HAP-1 (cell line): ENCODE measurements around the gene CD44.

Experiments
- DNase-seq, 2 experiments: peaks; one replicate each; pipeline ENCODE4 v3.0.0-alpha.2; 2016 to 2020; ENCODE audit warnings: low spot score in 2 of 2
- H3K27me3 ChIP-seq: fragments of 250-450 bp; sonication (Bioruptor Pico); 2 replicates; pipeline ENCODE4 v1.5.1; 2020; ENCODE audit warnings: low read depth, mild to moderate bottlenecking, moderate library complexity
- H3K36me3 ChIP-seq: fragments of 250-450 bp; sonication (Bioruptor Pico); replicated peaks from 2 replicates; pipeline ENCODE4 v1.5.1; 2020; ENCODE audit warnings: mild to moderate bottlenecking
- H3K4me1 ChIP-seq: fragments of 250-450 bp; sonication (Bioruptor Pico); 2 replicates; pipeline ENCODE4 v1.5.1; 2020; ENCODE audit warnings: mild to moderate bottlenecking
- H3K4me3 ChIP-seq: fragments of 250-450 bp; sonication (Bioruptor Pico); 2 replicates; pipeline ENCODE4 v1.5.1; 2020; ENCODE audit warnings: mild to moderate bottlenecking, moderate library complexity
- H3K9me3 ChIP-seq: fragments of 250-450 bp; sonication (Bioruptor Pico); 2 replicates; pipeline ENCODE4 v1.5.1; 2020; ENCODE audit warnings: mild to moderate bottlenecking, moderate library complexity
- in situ Hi-C: fragments of 300-500 bp; cut with MboI; formaldehyde crosslinking; loops from 3 replicates; pipeline ENCODE4 v1.14.3; 2020; ENCODE audit warnings: low sequenced_read_pairs, inconsistent platforms, mixed read lengths

CD44 gene

DNA sequence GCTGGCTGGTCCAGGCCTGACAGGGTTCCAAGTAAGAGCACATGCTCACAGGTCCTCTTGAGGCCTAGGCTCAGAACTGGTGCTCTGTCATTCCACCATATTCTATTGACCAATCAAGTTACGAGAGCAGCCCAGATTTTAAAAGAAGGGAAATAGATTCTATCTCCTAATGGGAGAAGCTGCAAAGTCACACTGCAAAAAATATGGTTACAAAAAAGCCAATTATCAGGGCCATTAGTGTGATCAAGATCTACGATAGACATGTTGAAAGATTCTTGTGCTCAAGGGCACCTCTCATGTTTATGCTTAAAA is 96.1 kb downstream of the CD44 start:
- DNase-seq, result no peak
- in situ Hi-C loops, result no loop called here
- Histone ChIP-seq H3K4me3 (no peak overlapping the region), H3K27me3 (no peaks in the 10 kb centered on the region), H3K36me3 (no peaks in the 10 kb centered on the region), H3K4me1 (no peaks in the 10 kb centered on the region), H3K9me3 (no peaks in the 10 kb centered on the region)

DNA sequence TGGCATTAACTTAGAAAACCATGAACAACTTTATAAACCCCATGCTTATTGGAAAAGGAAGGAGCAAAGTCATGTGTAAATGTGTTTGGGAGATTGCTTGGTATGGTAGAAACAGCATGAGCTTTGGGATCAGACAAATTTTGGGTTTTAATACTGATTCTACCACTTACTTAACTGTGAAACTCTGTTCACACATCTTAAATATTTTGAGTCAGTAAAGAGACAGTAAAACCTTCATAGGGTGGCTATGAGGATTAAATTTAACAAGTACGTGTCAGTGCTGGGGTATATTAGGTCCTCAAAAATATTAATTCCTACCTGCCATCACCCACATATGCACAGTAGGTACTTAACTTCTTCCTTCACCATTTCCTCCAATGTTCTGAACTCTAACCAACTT is 96.5 kb downstream of the CD44 start:
- no peaks in the 10 kb centered on the region for H3K4me1 ChIP-seq
- in situ Hi-C loops, result no loop called here
- DNase-seq, result no peak
- H3K4me3 ChIP-seq, result no peak overlapping the region
- H3K9me3 ChIP-seq, result no peaks in the 10 kb centered on the region
- no peaks in the 10 kb centered on the region for H3K36me3 ChIP-seq
- H3K27me3 ChIP-seq, result no peaks in the 10 kb centered on the region

DNA sequence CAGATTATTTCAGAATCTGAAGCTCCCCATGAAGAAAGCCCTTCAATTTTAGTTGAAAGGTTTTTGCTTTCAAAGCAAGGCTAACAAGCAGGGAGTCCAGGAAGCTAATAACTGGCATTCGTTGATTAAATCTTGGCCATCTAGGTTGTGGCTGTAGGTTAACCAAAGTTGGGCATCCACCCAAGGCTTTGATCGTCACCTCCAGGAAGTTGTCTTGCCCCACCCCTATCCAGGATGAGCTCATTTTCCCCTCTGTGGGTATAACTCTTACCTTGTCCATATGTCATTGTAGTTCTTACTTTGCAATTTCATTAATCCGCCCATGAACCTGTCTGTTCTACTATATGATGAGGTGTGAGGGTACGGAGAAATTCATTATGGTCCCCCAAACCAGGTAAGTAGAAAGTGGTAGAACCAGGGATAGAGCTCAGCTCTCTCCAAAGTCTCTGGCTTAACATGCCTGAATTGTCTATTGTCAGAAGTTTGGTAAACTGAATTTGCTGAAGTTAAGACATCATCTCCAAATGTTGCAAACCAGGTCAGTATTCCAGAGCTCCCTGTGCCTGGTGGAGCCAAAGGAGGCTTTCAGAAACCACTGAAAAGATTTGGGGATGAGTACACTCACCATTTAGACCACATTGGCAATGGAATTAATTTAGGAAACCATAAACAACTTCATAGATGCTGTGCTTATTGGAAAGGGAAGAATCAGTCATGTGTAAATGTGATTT is 97.1 kb downstream of the CD44 start:
- H3K4me3 ChIP-seq, result no peak overlapping the region
- H3K9me3 ChIP-seq, result no peaks in the 10 kb centered on the region
- no peaks in the 10 kb centered on the region for H3K36me3 ChIP-seq
- DNase-seq, result no peak
- in situ Hi-C loops, result no loop called here
- no peaks in the 10 kb centered on the region for H3K27me3 ChIP-seq
- H3K4me1 ChIP-seq, result no peaks in the 10 kb centered on the region

DNA sequence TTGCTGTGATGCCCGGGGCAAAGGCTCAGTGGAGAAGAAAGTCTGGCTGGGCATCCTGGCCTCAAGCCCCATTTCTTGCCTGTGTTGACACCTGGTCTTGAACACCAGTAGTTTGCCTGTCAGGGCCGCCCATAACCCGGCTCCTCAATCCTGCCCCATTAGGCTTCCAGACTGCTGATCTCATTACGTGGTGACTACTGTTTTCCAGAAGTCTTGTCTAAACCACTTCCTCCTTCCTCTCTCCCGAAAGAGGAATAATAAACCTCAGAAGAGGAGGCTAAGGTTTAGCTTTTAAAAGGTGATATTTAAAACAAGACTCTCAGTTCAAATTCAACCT is 97.7 kb downstream of the CD44 start:
- in situ Hi-C loops, result no loop called here
- no peaks in the 10 kb centered on the region for H3K36me3 ChIP-seq
- DNase-seq, result no peak
- H3K27me3 ChIP-seq, result no peaks in the 10 kb centered on the region
- H3K9me3 ChIP-seq, result no peaks in the 10 kb centered on the region
- H3K4me3 ChIP-seq, result no peak overlapping the region
- no peaks in the 10 kb centered on the region for H3K4me1 ChIP-seq

DNA sequence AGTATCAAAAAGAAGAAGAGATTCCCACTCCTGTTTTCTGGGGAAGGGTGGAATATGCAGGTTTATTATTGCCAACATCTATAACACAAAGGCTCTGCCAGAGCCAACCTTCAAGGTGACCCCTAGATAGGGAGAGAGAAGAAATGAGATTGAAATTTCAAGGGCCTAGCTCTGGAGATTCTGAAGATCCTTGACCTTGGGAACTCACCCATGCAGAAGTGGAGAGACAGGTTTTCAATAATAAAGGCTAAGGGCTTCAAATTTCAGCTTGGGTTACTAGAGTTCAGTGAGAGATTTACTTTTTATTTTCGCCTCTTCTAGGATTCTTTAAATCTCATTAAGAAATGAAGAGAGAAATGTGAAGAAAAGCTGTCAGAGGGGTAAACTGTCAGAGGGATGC is 98.4 kb downstream of the CD44 start:
- Histone ChIP-seq H3K9me3 (no peaks in the 10 kb centered on the region), H3K27me3 (no peaks in the 10 kb centered on the region), H3K4me3 (no peak overlapping the region), H3K36me3 (no peaks in the 10 kb centered on the region), H3K4me1 (no peaks in the 10 kb centered on the region)
- DNase-seq, result no peak
- in situ Hi-C loops, result no loop called here

DNA sequence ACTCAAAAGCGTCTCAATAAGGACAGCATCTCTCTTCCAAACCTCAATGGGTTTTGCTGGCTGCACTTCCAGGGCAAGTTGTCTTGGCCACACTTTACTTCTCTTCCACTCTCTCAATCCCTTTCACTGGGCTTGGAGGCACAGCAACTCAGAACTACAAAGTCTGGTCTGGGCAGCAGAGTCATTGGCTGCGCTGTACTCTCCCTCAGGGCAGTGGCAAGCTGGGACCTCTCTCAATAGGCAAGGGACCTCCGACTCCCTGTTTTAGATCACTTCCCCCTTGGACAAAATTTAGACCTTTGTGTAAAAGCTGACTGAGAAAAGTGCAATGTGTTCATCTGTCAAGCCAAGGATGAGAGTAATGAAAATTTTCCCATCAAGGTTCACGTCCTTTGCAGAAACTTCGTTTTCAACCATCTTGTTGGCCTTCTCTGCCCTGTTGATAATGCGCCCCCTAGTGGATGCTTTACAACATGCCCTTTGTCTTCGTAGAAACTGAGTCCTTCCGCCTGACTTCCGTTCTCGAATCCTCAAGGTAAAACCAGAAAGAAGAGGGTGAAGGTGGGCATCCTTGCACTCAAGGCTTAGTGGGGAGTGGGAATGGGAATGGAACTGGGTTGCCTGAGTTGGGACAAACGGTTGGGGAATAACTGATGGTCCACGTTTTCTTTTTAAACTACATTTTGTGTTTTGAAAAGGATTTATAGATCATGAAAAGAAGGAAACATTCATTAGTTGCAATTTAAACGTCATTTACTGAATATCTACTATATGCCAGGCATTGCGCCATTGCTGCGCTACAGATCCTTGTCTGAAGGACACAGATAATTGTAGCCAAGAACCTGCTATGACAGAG is 99.1 kb downstream of the CD44 start:
- in situ Hi-C loops, result no loop called here
- no peaks in the 10 kb centered on the region for H3K27me3 ChIP-seq
- H3K4me3 ChIP-seq, result no peak overlapping the region
- peak; percentile 51 to 75 for DNase-seq
- H3K9me3 ChIP-seq, result no peaks in the 10 kb centered on the region
- no peaks in the 10 kb centered on the region for H3K4me1 ChIP-seq
- no peaks in the 10 kb centered on the region for H3K36me3 ChIP-seq

DNA sequence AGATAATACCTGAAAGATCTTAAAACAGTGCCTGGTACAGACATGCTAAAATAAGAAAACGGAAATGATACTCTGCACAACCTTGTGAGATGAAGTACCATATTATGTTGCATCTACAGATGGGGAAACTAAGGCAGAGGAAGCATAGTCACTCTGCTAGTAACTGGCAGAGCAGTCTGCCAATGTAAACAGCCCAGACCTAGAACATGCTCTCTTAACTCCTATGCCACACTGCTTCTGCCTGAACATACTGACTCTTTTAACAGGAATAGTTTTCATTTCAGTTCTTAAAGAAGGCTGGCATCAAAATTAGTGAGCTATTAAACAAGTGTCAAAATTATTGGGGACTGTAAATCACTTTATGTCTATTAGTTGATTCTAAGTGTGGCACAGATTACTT is 99.9 kb downstream of the CD44 start:
- Histone ChIP-seq H3K9me3 (no peaks in the 10 kb centered on the region), H3K4me1 (no peaks in the 10 kb centered on the region), H3K4me3 (no peak overlapping the region), H3K27me3 (no peaks in the 10 kb centered on the region), H3K36me3 (no peaks in the 10 kb centered on the region)
- no peak for DNase-seq
- in situ Hi-C loops, result no loop called here

DNA sequence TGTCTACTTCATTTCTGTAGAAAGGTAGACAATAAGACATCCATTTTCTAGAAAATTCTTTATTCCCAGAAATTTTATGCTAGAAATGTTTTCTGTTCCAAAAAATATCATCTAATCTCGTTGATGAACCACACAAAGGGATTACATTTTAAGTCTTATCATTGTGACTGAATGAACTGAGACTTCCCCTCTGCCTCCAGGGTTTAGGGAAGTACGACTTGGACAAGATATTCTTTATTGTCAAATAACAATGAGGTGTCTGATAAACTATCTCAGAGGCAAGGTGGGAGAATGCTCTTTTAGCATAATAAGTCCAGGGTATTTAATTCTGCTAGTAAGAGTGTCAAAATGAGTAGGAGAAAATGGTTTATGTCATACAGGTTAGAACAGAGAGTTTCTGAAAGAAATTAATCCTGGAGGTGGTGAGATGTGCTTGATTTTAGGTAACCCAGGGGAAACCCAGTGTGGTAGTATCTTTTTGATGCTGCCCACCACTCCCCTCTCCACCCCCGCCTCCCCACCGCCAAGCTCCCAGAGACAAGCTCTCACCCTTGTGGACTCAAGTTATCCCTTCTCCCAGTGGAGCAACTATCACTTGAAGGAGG is 100.6 kb downstream of the CD44 start:
- no peaks in the 10 kb centered on the region for H3K9me3 ChIP-seq
- no peaks in the 10 kb centered on the region for H3K4me1 ChIP-seq
- in situ Hi-C loops, result no loop called here
- H3K4me3 ChIP-seq, result no peak overlapping the region
- no peak for DNase-seq
- H3K27me3 ChIP-seq, result no peaks in the 10 kb centered on the region
- no peaks in the 10 kb centered on the region for H3K36me3 ChIP-seq

DNA sequence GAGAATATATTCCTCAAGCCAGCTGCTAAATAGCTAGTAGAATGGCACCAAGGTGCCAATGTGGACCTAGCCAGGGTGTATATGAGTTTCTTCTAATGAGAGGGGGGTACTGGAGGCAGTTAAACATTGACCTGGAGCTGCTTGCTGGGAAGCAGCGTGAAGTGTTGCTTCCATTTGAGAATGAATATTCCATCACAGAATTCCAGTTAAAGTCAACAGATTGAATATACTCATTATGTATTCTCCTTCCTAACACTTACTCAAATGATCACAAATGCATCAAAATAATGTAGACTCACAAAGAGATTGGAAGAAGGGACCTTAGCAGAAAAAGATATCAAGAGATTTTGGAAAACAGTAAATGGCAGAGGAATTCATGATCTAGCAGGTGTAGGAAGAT is 102.1 kb downstream of the CD44 start:
- no peak for DNase-seq
- no peaks in the 10 kb centered on the region for H3K36me3 ChIP-seq
- no peaks in the 10 kb centered on the region for H3K4me1 ChIP-seq
- no peak overlapping the region for H3K4me3 ChIP-seq
- in situ Hi-C loops, result no loop called here
- no peaks in the 10 kb centered on the region for H3K27me3 ChIP-seq
- H3K9me3 ChIP-seq, result no peaks in the 10 kb centered on the region

DNA sequence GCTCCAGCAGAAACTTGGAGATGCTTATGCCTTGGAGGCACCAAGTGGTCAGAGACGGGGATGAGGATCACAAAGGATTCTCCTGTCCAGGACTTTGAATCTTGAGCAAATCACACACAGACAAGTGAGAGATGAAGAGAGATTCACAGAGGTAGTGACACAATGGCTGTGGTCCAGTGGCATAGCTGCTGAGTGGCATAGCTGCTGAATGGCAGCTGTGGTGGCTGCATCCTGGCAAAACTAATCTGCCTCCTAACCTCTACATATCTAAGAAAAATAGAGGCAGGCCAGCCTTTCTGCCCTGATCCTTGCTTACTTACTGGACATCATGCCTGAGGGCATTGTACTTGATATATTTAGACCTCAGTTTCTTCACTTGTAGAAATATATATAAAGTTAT is 102.6 kb downstream of the CD44 start:
- no peaks in the 10 kb centered on the region for H3K4me1 ChIP-seq
- in situ Hi-C loops, result no loop called here
- DNase-seq, result no peak
- H3K36me3 ChIP-seq, result no peaks in the 10 kb centered on the region
- no peak overlapping the region for H3K4me3 ChIP-seq
- no peaks in the 10 kb centered on the region for H3K27me3 ChIP-seq
- H3K9me3 ChIP-seq, result no peaks in the 10 kb centered on the region

DNA sequence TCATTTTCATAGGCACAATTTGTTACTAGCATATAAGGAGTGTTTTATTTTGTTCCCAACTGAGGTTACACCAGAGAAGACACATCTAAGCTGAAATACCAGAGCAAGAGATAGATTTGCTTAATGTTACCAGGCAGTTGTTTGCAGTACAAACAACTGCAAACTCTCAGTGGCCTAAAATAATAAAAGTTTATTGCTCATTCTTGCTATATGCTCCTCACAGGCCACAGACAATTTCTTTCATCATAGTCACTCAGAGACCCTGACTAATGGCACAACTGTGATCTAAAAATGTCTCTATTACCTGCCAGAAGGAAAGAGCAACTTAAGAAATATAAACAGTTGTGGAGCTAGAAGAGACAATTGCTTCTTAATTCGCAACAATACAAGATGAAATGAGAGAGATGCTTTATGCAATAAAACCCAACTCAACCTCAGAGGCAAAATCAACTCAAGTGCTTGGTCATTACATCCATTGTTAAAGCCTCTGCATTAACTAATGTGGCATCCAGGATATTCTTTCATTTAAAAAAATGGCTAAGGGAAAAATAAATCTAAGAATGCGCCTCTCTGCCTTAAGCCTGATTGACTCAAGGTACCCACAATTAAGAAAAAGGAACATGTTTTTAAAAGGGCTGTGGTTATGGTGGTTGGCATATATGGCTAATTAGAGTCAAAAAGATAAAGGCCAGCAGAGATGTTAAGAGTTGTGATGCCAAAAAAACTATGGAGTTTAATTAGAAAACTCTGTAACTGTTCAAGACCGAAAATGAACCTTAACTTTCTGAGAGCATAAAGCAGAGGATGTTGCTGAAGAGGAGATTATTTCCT is 103.7 kb downstream of the CD44 start:
- Histone ChIP-seq H3K27me3 (no peaks in the 10 kb centered on the region), H3K36me3 (no peaks in the 10 kb centered on the region), H3K4me1 (no peaks in the 10 kb centered on the region), H3K9me3 (no peaks in the 10 kb centered on the region), H3K4me3 (no peak overlapping the region)
- no peak for DNase-seq
- in situ Hi-C loops, result no loop called here

DNA sequence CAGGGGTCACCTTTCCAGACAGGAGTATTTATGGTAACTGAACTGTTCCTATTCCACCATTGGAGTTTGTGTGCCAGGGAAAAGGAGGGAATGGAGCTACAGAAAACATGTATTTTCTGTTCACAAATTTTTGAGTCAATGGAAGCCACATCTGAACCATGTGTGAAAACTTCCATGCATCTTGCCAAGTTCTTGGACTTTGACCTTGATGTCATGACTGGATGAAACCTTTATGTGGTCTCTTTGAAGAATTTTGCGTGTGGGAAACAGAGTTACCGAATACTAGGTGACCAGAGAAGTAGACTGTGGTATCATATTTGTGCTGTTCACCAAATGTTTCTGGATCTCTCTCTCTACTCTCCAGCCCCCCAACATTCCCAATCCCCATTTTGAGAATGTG is 104.8 kb downstream of the CD44 start:
- in situ Hi-C loops, result no loop called here
- Histone ChIP-seq H3K4me3 (no peak overlapping the region), H3K27me3 (no peaks in the 10 kb centered on the region), H3K9me3 (no peaks in the 10 kb centered on the region), H3K36me3 (no peaks in the 10 kb centered on the region), H3K4me1 (no peaks in the 10 kb centered on the region)
- DNase-seq, result no peak

DNA sequence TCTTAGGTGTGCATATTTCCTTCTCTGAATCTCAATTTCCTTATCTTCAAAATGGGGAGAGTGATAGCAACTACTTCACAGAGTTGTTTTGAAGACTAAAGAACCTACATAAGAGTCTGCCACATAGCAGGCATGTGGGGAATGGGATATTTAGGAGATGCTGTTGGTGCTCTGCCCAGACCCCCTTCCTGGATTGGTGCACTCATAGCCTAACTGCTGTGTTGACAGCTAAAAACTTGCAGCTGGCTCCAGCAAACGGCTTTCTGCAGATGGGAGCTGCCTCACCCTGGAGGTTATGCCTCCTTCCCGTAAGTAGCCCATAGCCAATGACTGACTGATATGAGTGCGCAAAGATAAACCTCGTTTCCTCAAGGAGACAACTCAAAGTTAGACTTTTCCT is 106.1 kb downstream of the CD44 start:
- no peaks in the 10 kb centered on the region for H3K9me3 ChIP-seq
- no peak for DNase-seq
- in situ Hi-C loops, result no loop called here

DNA sequence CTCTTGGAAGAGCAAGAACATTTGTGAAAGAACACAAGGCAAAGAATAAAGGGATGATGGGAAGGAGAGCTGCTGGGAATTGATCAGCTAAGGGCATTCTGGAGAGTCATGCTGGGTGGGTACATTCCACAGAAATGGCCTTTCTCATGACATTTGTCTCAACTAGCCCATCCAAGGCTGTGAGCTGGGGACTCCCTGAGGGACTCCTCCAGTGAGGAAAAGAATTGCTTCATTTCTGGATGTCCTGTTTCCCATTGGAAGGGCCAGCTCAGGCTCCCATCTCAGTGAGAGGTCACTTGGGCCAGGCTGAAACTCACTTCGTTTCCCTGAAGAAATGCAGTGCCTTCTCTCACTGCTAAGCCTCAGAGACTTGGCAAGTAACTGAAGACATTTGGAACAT is 106.8 kb downstream of the CD44 start:
- Histone ChIP-seq H3K9me3 (no peaks in the 10 kb centered on the region), H3K4me3 (no peak overlapping the region), H3K27me3 (no peaks in the 10 kb centered on the region), H3K36me3 (no peaks in the 10 kb centered on the region), H3K4me1 (no peaks in the 10 kb centered on the region)
- no peak for DNase-seq
- in situ Hi-C loops, result no loop called here

More for the DNA sequence above, 106.1 kb downstream of the CD44 start:
- no peaks in the 10 kb centered on the region for H3K4me1 ChIP-seq
- no peak overlapping the region for H3K4me3 ChIP-seq
- no peaks in the 10 kb centered on the region for H3K27me3 ChIP-seq
- H3K36me3 ChIP-seq, result no peaks in the 10 kb centered on the region
